GM23338 (cell line): Measurements from ENCODE around the gene LCTL. TPM values are rescaled to one million over a fixed set of nuclear protein-coding genes. Genes with fewer than 3 reads are reported as not detected.

Experiments
- ATAC-seq: fragments of 200-7000 bp; cut with Tn5 transposase; 3 replicates; pipeline ENCODE4 v1.9.1; 2020
- DNase-seq: peaks from one replicate; pipeline ENCODE4 v3.0.0-alpha.2; 2015; ENCODE audit warnings: low spot score
- H2AFZ ChIP-seq: fragments of 200-600 bp; sonication (generic); 2 replicates; pipeline ENCODE4 v1.8.0; 2016; ENCODE audit warnings: antibody characterized with exemption, mild to moderate bottlenecking, moderate library complexity
- H3F3A ChIP-seq: fragments of 200-600 bp; sonication (generic); replicated peaks from 2 replicates; pipeline ENCODE4 v1.8.0; 2017; ENCODE audit warnings: antibody characterized with exemption, mixed run types, low read depth
- H3K27ac ChIP-seq: fragments of 200-600 bp; sonication (generic); 2 replicates; pipeline ENCODE4 v1.6.1; 2016; ENCODE audit warnings: low read depth
- H3K27me3 ChIP-seq: fragments of 200-600 bp; sonication (generic); 2 replicates; pipeline ENCODE4 v1.8.0; 2016; ENCODE audit warnings: mild to moderate bottlenecking, mixed run types, moderate library complexity; ENCODE audit not compliant: insufficient read depth
- H3K36me3 ChIP-seq: fragments of 200-600 bp; sonication (generic); 2 replicates; pipeline ENCODE4 v1.8.0; 2016; ENCODE audit warnings: mild to moderate bottlenecking; ENCODE audit not compliant: insufficient read depth
- H3K4me1 ChIP-seq: fragments of 200-600 bp; sonication (generic); 2 replicates; pipeline ENCODE4 v1.8.0; 2016; ENCODE audit warnings: mild to moderate bottlenecking, moderate library complexity; ENCODE audit not compliant: insufficient read depth
- H3K4me2 ChIP-seq: fragments of 200-600 bp; sonication (generic); 2 replicates; pipeline ENCODE4 v1.7.1; 2017; ENCODE audit warnings: mixed run types
- H3K4me3 ChIP-seq: fragments of 200-600 bp; sonication (generic); 2 replicates; pipeline ENCODE4 v1.6.1; 2016; ENCODE audit warnings: mixed run types
- H3K79me2 ChIP-seq: fragments of 200-600 bp; sonication (generic); replicated peaks from 2 replicates; pipeline ENCODE4 v1.8.0; 2017; ENCODE audit warnings: mild to moderate bottlenecking; ENCODE audit not compliant: insufficient read depth
- H3K9me2 ChIP-seq: fragments of 200-600 bp; sonication (generic); 2 replicates; pipeline ENCODE4 v1.8.0; 2017; ENCODE audit not compliant: insufficient read depth
- H4K20me1 ChIP-seq: fragments of 200-600 bp; sonication (generic); replicated peaks from 2 replicates; pipeline ENCODE4 v1.8.0; 2017; ENCODE audit warnings: mild to moderate bottlenecking; ENCODE audit not compliant: insufficient read depth
- H3K27ac Mint-ChIP-seq: 2 replicates; pipeline ENCODE4 v1.8.0; 2020; ENCODE audit warnings: inconsistent platforms, mild to moderate bottlenecking, moderate library complexity, mixed read lengths
- H3K27me3 Mint-ChIP-seq: 3 replicates; pipeline ENCODE4 v1.8.0; 2022; ENCODE audit warnings: low read depth, mild to moderate bottlenecking, moderate library complexity, mixed read lengths, inconsistent platforms; ENCODE audit not compliant: insufficient read depth, poor library complexity
- H3K36me3 Mint-ChIP-seq: 3 replicates; pipeline ENCODE4 v1.8.0; 2021; ENCODE audit warnings: low read depth, mild to moderate bottlenecking, inconsistent platforms, moderate library complexity, mixed read lengths
- H3K4me1 Mint-ChIP-seq: 3 replicates; pipeline ENCODE4 v1.8.0; 2020; ENCODE audit warnings: mild to moderate bottlenecking, inconsistent platforms, mixed read lengths
- H3K4me3 Mint-ChIP-seq: 3 replicates; pipeline ENCODE4 v1.8.0; 2021; ENCODE audit warnings: moderate library complexity, mild to moderate bottlenecking, inconsistent platforms, mixed read lengths
- H3K9me3 Mint-ChIP-seq: 3 replicates; pipeline ENCODE4 v1.8.0; 2020; ENCODE audit warnings: moderate library complexity, mild to moderate bottlenecking, inconsistent platforms, mixed read lengths
- CTCF ChIP-seq, 2 experiments: fragments of 200-600 bp in 1 of 2; sonication (generic) in 1 of 2; conservative IDR thresholded peaks; 2 replicates each; pipeline versions ENCODE4 v1.5.1 to v1.6.1; 2016 to 2017; ENCODE audit warnings: antibody characterized with exemption in 2 of 2, low read depth in 2 of 2, mild to moderate bottlenecking in 2 of 2, moderate library complexity in 1 of 2
- STAT1 ChIP-seq: IDR thresholded peaks from one replicate; pipeline ENCODE4 v1.6.1; 2016; ENCODE audit warnings: antibody characterized with exemption; ENCODE audit not compliant: unreplicated experiment
- ZNF114 ChIP-seq: fragments of 250-450 bp; sonication (Bioruptor Pico); IDR thresholded peaks from 2 replicates; pipeline ENCODE4 v1.5.0; 2020; ENCODE audit warnings: mild to moderate bottlenecking, moderate library complexity
- ZNF331 ChIP-seq: fragments of 250-450 bp; sonication (Bioruptor Pico); IDR thresholded peaks from 2 replicates; pipeline ENCODE4 v1.5.0; 2020; ENCODE audit warnings: low read depth, mild to moderate bottlenecking, moderate library complexity
- polyA plus RNA-seq: library from polyadenylated mRNA; unstranded; fragments of >200 nt; fragmentation: Nextera tagmentation; extraction: Ambion mirVana; gene quantifications from 2 replicates; pipeline ENCODE4 v1.2.1, GENCODE V29; 2016
- total RNA-seq: library from RNA; depleted of rRNA; stranded (reverse); fragments of >200 nt; shearing (Covaris generic); gene quantifications from 2 replicates; pipeline ENCODE4 v1.2.3, GENCODE V29; 2014
- TF ChIP-seq, protein P1 (sequence below): IDR thresholded peaks from one replicate; pipeline ENCODE4 v1.6.1; 2018; ENCODE audit warnings: antibody characterized with exemption; ENCODE audit not compliant: unreplicated experiment

The LCTL gene
- total and polyA plus RNA-seq, 2 experiments from 2014 or later, result 2.3 to 5.6 TPM

GRCh38 chr15:66578286-66578875 is 12.6 kb upstream of the LCTL start (continued):
- TF ChIP-seq, protein P1, sequence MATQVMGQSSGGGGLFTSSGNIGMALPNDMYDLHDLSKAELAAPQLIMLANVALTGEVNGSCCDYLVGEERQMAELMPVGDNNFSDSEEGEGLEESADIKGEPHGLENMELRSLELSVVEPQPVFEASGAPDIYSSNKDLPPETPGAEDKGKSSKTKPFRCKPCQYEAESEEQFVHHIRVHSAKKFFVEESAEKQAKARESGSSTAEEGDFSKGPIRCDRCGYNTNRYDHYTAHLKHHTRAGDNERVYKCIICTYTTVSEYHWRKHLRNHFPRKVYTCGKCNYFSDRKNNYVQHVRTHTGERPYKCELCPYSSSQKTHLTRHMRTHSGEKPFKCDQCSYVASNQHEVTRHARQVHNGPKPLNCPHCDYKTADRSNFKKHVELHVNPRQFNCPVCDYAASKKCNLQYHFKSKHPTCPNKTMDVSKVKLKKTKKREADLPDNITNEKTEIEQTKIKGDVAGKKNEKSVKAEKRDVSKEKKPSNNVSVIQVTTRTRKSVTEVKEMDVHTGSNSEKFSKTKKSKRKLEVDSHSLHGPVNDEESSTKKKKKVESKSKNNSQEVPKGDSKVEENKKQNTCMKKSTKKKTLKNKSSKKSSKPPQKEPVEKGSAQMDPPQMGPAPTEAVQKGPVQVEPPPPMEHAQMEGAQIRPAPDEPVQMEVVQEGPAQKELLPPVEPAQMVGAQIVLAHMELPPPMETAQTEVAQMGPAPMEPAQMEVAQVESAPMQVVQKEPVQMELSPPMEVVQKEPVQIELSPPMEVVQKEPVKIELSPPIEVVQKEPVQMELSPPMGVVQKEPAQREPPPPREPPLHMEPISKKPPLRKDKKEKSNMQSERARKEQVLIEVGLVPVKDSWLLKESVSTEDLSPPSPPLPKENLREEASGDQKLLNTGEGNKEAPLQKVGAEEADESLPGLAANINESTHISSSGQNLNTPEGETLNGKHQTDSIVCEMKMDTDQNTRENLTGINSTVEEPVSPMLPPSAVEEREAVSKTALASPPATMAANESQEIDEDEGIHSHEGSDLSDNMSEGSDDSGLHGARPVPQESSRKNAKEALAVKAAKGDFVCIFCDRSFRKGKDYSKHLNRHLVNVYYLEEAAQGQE, result no peak
- no peak for TF ChIP-seq STAT1
- TF ChIP-seq CTCF (conservative IDR thresholded peaks at IDR 0.05; ENCODE audit: low read depth in 2 of 2), result no peak

- no peak overlapping the region for H3K4me2 ChIP-seq
- H2AFZ ChIP-seq, result no peak overlapping the region
- H3K4me1 ChIP-seq, result no peaks in the 10 kb centered on the region
- no peak overlapping the region for H3K27ac ChIP-seq
- no peaks in the 10 kb centered on the region for H3K4me1 Mint-ChIP-seq
- no peak overlapping the region for H3K4me3 Mint-ChIP-seq
- no peak overlapping the region for H3K4me3 ChIP-seq
- ATAC-seq (no peak), DNase-seq (no peak)
- no peaks in the 10 kb centered on the region for H3K36me3 Mint-ChIP-seq
- no peaks in the 10 kb centered on the region for H3K9me2 ChIP-seq
- no peaks in the 10 kb centered on the region for H4K20me1 ChIP-seq
- H3K36me3 ChIP-seq, result no peaks in the 10 kb centered on the region
- no peak overlapping the region for H3K27ac Mint-ChIP-seq
- TF ChIP-seq CTCF (conservative IDR thresholded peaks at IDR 0.05; ENCODE audit: low read depth in 2 of 2) (no peak), ZNF114 (CRISPR knock-in tag) (no peak), ZNF331 (CRISPR knock-in tag) (no peak)
- no peaks in the 10 kb centered on the region for H3K79me2 ChIP-seq
- no peaks in the 10 kb centered on the region for H3K9me3 Mint-ChIP-seq
- no peaks in the 10 kb centered on the region for H3F3A ChIP-seq
- H3K27me3 Mint-ChIP-seq, result no peaks in the 10 kb centered on the region
- H3K27me3 ChIP-seq, result no peaks in the 10 kb centered on the region
These were observed 8.8 kb upstream of the LCTL start for GRCh38 chr15:66574596-66574950.
